ENCODE data around the gene AMBRA1. TPM values are rescaled to one million over a fixed set of nuclear protein-coding genes. Genes with fewer than 3 reads are reported as not detected.

The AMBRA1 gene
- total RNA-seq, 2 donors from 2014 or later = 28.2 to 30.3 TPM

GRCh38 chr11:46457021-46457420 is 136.8 kb downstream of the AMBRA1 start:
- ATAC-seq (replicated peaks) = no peak
- no peak overlapping the region for H3K27ac Mint-ChIP-seq
- H3K27me3 Mint-ChIP-seq = no peaks in the 10 kb centered on the region
- H3K36me3 Mint-ChIP-seq (ENCODE audit: low read depth) = peaks cover 8% of the 10 kb centered on the region
- peaks cover 14% of the 10 kb centered on the region for H3K4me1 Mint-ChIP-seq
- H3K9me3 Mint-ChIP-seq = no peaks in the 10 kb centered on the region
- H3K4me3 Mint-ChIP-seq = no peak overlapping the region

- Mint-ChIP-seq H3K27me3 (no peaks in the 10 kb centered on the region), H3K36me3 (ENCODE audit: low read depth) (peaks cover 8% of the 10 kb centered on the region), H3K4me1 (peaks cover 17% of the 10 kb centered on the region), H3K9me3 (no peaks in the 10 kb centered on the region), H3K27ac (peak overlapping the region; percentile 2), H3K4me3 (no peak overlapping the region)
- no peak for ATAC-seq (replicated peaks)
These were observed 137.4 kb downstream of the AMBRA1 start for GRCh38 chr11:46456269-46457001.

- Mint-ChIP-seq H3K9me3 (no peaks in the 10 kb centered on the region), H3K27me3 (no peaks in the 10 kb centered on the region), H3K27ac (peak overlapping the region; percentile 2), H3K4me3 (no peak overlapping the region), H3K36me3 (ENCODE audit: low read depth) (peaks cover 8% of the 10 kb centered on the region), H3K4me1 (peaks cover 19% of the 10 kb centered on the region)
- ATAC-seq (replicated peaks) = peak; percentile 52
These were observed 138.0 kb downstream of the AMBRA1 start for GRCh38 chr11:46455834-46456233.

- no peak overlapping the region for H3K4me3 Mint-ChIP-seq
- H3K27ac Mint-ChIP-seq = no peak overlapping the region
- no peaks in the 10 kb centered on the region for H3K9me3 Mint-ChIP-seq
- no peaks in the 10 kb centered on the region for H3K27me3 Mint-ChIP-seq
- peaks cover 14% of the 10 kb centered on the region for H3K36me3 Mint-ChIP-seq (ENCODE audit: low read depth)
- H3K4me1 Mint-ChIP-seq = peaks cover 31% of the 10 kb centered on the region
- ATAC-seq (replicated peaks) = no peak
These were observed 140.8 kb downstream of the AMBRA1 start for GRCh38 chr11:46452918-46453517.

- ATAC-seq (replicated peaks) = no peak
- peaks cover 31% of the 10 kb centered on the region for H3K4me1 Mint-ChIP-seq
- peaks cover 14% of the 10 kb centered on the region for H3K36me3 Mint-ChIP-seq (ENCODE audit: low read depth)
- no peaks in the 10 kb centered on the region for H3K27me3 Mint-ChIP-seq
- peak overlapping the region; percentile 62 for H3K27ac Mint-ChIP-seq
- H3K4me3 Mint-ChIP-seq = no peak overlapping the region
- no peaks in the 10 kb centered on the region for H3K9me3 Mint-ChIP-seq
These were observed 142.1 kb downstream of the AMBRA1 start for GRCh38 chr11:46451759-46452158.

- no peaks in the 10 kb centered on the region for H3K27me3 Mint-ChIP-seq
- no peak overlapping the region for H3K4me3 Mint-ChIP-seq
- H3K27ac Mint-ChIP-seq = peak overlapping the region; percentile 62
- ATAC-seq (replicated peaks) = no peak
- no peaks in the 10 kb centered on the region for H3K9me3 Mint-ChIP-seq
- H3K4me1 Mint-ChIP-seq = peaks cover 29% of the 10 kb centered on the region
- H3K36me3 Mint-ChIP-seq (ENCODE audit: low read depth) = peaks cover 14% of the 10 kb centered on the region
These were observed 142.9 kb downstream of the AMBRA1 start for GRCh38 chr11:46450846-46451477.

- H3K27me3 Mint-ChIP-seq = no peaks in the 10 kb centered on the region
- no peak for ATAC-seq (replicated peaks)
- H3K4me1 Mint-ChIP-seq = peaks cover 25% of the 10 kb centered on the region
- no peaks in the 10 kb centered on the region for H3K9me3 Mint-ChIP-seq
- H3K36me3 Mint-ChIP-seq (ENCODE audit: low read depth) = peaks cover 28% of the 10 kb centered on the region
- no peak overlapping the region for H3K27ac Mint-ChIP-seq
- H3K4me3 Mint-ChIP-seq = no peak overlapping the region
These were observed 146.3 kb downstream of the AMBRA1 start for GRCh38 chr11:46447544-46447943.

- H3K27me3 Mint-ChIP-seq = no peaks in the 10 kb centered on the region
- no peak for ATAC-seq (replicated peaks)
- peaks cover 16% of the 10 kb centered on the region for H3K4me1 Mint-ChIP-seq
- no peak overlapping the region for H3K4me3 Mint-ChIP-seq
- peaks cover 42% of the 10 kb centered on the region for H3K36me3 Mint-ChIP-seq (ENCODE audit: low read depth)
- no peaks in the 10 kb centered on the region for H3K9me3 Mint-ChIP-seq
- peak overlapping the region; percentile 20 for H3K27ac Mint-ChIP-seq
These were observed 147.7 kb downstream of the AMBRA1 start for GRCh38 chr11:46445920-46446771.

GRCh38 chr11:46445192-46445919 is 148.5 kb downstream of the AMBRA1 start:
- Mint-ChIP-seq H3K27me3 (no peaks in the 10 kb centered on the region), H3K36me3 (ENCODE audit: low read depth) (peaks cover 46% of the 10 kb centered on the region), H3K4me3 (no peak overlapping the region), H3K27ac (peak overlapping the region; percentile 20), H3K4me1 (peaks cover 16% of the 10 kb centered on the region), H3K9me3 (no peaks in the 10 kb centered on the region)
- ATAC-seq (replicated peaks) = no peak

GRCh38 chr11:46444305-46444704 is 149.5 kb downstream of the AMBRA1 start:
- Mint-ChIP-seq H3K27ac (peak overlapping the region; percentile 46), H3K4me1 (peaks cover 12% of the 10 kb centered on the region), H3K27me3 (no peaks in the 10 kb centered on the region), H3K36me3 (ENCODE audit: low read depth) (peaks cover 41% of the 10 kb centered on the region), H3K9me3 (no peaks in the 10 kb centered on the region), H3K4me3 (no peak overlapping the region)
- ATAC-seq (replicated peaks) = no peak

GRCh38 chr11:46438211-46438610 is 155.6 kb downstream of the AMBRA1 start:
- no peak for ATAC-seq (replicated peaks)
- Mint-ChIP-seq H3K27ac (no peak overlapping the region), H3K27me3 (no peaks in the 10 kb centered on the region), H3K36me3 (ENCODE audit: low read depth) (peaks cover 79% of the 10 kb centered on the region), H3K9me3 (no peaks in the 10 kb centered on the region), H3K4me3 (no peak overlapping the region), H3K4me1 (no peaks in the 10 kb centered on the region)

- H3K9me3 Mint-ChIP-seq = no peaks in the 10 kb centered on the region
- H3K36me3 Mint-ChIP-seq (ENCODE audit: low read depth) = peaks cover 79% of the 10 kb centered on the region
- H3K4me3 Mint-ChIP-seq = no peak overlapping the region
- no peaks in the 10 kb centered on the region for H3K4me1 Mint-ChIP-seq
- ATAC-seq (replicated peaks) = no peak
- H3K27ac Mint-ChIP-seq = no peak overlapping the region
- no peaks in the 10 kb centered on the region for H3K27me3 Mint-ChIP-seq
These were observed 156.6 kb downstream of the AMBRA1 start for GRCh38 chr11:46437122-46437689.

GRCh38 chr11:46436113-46436512 is 157.7 kb downstream of the AMBRA1 start:
- Mint-ChIP-seq H3K27me3 (no peaks in the 10 kb centered on the region), H3K9me3 (no peaks in the 10 kb centered on the region), H3K4me1 (no peaks in the 10 kb centered on the region), H3K36me3 (ENCODE audit: low read depth) (peaks cover 79% of the 10 kb centered on the region), H3K27ac (peak overlapping the region; percentile 37), H3K4me3 (no peak overlapping the region)
- ATAC-seq (replicated peaks) = no peak

All from activated T-helper 17 cell treated with anti-CD3 and anti-CD28 coated beads, Interleukin-2, amount 50 U/mL, for 72 hours (primary cell).